DMS114 treated with DMSO at 0.1 percent for 48 hours (cell line): ENCODE measurements around the gene SRGAP3.

Experiments used
- DNase-seq: peaks from one replicate; lab custom pipeline; 2025; ENCODE audit not compliant: unreplicated experiment; lab: John Stamatoyannopoulos, UW

The SRGAP3 gene

DNA sequence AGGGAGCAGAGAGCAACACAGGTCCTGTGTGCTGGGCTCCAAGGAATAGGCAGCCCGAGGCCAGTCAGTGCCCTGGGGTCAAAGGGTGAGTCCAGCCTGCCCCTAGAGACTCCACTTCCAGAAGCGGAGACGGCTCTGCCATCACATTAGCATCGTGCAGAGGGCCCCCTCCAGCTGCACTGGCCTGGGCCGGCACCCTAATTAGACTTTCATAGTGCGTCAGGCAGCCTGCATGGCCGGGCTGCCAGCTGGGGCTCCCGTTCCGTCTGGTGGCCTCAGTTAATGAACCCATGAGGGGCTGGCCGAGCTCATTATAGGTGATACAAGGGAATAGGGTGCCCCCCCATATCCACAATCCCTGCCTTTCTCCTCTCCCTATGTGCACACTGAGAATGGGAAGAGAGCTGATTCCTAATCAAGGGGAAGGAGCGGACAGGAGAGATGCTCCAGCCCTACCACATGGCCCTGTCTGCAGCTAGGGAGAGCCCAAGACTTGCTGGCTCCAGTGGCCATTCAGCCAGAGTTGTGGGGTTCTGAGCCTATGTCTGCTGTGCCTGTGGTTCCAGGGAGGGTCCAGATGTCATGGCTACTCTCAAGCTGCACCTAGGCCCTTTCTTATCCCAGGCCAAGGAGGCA is 128.0 kb downstream of the SRGAP3 start:
- no peak for DNase-seq

DNA sequence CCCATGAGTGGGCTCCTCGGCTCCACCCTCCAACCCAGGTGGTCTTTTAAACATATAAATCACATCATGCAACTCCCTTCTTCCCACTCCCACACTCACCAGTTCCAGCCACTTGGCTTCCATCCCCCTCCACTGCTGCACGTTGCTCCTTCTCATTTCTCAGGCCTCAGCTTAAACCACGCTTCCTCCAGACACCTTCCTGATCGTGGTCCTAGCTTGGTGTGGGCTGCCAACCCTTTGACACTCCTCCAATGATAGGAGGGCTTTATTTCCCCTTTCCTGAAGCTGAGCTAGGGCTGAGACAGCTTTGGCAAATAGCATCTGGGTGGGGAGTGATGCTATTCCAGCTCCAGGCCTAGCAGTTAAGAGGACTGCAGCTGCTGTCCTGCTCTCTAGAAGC is 130.1 kb downstream of the SRGAP3 start:
- DNase-seq, result no peak

DNA sequence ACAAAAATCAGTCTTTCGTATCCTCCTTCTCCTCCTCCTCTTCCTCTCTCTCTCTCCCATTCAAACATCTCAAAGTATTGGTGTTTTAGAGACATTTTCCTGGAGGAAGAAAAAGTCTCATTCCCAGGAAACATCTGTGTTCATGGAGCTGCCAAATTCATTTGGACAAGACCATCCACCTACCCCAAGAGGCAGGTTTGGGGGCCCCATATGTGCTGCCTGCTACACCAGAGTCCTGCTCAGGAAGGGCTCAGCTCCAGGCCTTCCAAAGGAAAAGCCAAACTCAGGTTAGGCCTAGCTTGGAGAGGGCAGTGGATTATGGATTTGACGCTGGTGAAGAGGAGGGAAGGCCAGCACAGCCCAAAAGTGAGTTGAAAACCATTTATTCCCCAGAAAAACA is 131.2 kb downstream of the SRGAP3 start:
- DNase-seq, result no peak

- DNase-seq, result no peak
Observed at GRCh38 chr3:9117220-9117619, 132.2 kb downstream of the SRGAP3 start.

- no peak for DNase-seq
Observed at GRCh38 chr3:9116336-9116735, 133.1 kb downstream of the SRGAP3 start.

GRCh38 chr3:9115336-9115735 is 134.1 kb downstream of the SRGAP3 start:
- DNase-seq, result no peak

DNA sequence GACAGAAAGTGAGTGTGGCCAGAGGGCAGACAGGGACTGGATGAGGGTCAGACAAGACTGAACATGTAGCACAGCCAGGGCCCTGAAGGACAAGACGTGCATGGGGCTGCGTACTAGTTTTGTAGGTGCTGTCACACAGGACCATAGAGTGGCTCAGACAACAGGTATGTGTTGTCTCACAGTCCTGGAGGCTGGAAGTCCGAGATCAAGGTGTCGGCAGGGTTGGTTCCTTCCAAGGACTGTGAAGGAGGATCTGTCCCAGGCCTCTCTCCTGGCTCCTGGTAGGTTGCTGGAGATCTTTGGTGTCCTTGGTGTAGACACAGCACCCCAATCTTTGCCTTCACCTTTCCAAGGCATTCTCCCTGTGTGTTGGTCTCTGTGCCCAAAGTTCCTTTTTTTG is 136.4 kb downstream of the SRGAP3 start:
- DNase-seq, result no peak

GRCh38 chr3:9111866-9112265 is 137.6 kb downstream of the SRGAP3 start:
- DNase-seq, result no peak

- no peak for DNase-seq
Observed at GRCh38 chr3:9111417-9111816, 138.0 kb downstream of the SRGAP3 start.

GRCh38 chr3:9110802-9111201 is 138.6 kb downstream of the SRGAP3 start:
- DNase-seq, result no peak

GRCh38 chr3:9110316-9110715 is 139.1 kb downstream of the SRGAP3 start:
- DNase-seq, result no peak

GRCh38 chr3:9109568-9109914 is 139.9 kb downstream of the SRGAP3 start:
- no peak for DNase-seq

GRCh38 chr3:9108876-9109567 is 140.4 kb downstream of the SRGAP3 start:
- DNase-seq, result no peak

DNA sequence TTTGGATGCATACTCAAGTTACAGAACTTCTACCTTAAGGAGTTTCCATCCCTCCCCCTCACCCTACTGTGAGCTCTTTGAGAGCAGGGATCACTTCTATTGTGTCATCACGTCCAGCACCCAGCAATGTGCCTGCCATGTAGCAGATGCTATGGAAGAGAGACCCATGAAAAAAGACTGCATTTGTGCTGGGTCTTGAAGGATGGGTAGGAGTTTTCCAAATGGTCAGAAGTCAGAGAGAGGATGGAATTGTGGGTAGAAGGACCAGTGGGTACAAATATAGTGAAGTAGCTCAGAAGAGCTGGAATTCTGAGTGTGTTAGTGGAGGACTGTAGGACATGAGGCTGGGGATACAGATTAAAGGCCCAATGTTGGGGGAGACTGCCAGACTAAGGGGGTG is 141.7 kb downstream of the SRGAP3 start:
- DNase-seq, result no peak

DNA sequence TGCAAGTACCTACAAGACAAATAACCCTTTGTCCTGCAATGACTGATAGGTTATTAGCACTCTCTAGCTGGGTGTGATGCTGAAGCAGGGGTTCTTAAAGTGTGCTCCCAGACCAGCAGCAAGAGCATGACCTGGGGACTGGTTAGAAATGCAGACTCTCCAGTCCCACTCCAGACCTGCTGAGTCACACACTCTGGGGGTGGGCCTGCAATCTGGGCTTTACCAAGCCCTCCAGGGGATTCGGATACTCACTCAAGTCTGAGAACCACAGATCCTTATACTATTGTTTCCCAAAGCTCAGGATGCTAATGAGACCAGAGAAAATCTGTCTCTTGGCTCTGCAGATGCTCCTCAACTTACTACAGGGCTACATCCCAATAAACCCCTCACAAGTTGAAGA is 144.0 kb downstream of the SRGAP3 start:
- no peak for DNase-seq

GRCh38 chr3:9104121-9104520 is 145.3 kb downstream of the SRGAP3 start:
- DNase-seq, result no peak

DNA sequence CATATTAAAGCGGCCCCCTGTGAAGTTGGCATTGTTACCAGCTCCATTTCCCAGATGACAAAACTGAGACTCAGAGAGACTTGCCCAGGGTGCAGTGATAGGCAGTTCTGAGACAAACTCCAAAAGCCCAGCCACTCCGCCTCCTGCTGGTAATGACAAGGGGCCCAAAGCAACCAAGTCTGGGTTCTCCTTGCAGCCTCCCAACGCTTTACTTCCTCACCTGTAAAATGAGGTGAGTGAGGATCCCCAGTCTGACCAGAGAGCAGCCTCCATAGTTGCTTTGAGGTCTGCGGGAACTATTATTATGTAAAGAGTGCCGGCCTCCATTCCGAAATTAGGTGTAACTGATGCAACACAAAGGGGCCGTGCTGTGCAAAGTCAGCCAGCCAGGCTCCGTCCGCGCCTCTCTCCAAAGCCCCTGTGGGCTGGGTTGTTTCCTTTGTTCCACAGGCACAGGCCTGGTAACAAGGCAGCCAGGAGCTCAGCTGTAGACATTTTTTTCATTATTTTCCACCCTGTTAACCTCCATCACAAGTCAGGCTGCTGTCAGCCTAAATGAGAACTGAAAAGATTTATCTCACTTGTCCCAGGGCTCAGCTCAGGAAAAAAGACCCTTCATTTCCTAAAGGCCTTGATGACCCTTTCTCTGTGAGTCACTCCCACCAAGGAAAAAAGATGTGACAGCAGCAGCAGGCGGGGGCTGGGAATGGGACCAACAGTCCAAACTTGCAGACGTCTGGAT is 147.0 kb downstream of the SRGAP3 start:
- no peak for DNase-seq

DNA sequence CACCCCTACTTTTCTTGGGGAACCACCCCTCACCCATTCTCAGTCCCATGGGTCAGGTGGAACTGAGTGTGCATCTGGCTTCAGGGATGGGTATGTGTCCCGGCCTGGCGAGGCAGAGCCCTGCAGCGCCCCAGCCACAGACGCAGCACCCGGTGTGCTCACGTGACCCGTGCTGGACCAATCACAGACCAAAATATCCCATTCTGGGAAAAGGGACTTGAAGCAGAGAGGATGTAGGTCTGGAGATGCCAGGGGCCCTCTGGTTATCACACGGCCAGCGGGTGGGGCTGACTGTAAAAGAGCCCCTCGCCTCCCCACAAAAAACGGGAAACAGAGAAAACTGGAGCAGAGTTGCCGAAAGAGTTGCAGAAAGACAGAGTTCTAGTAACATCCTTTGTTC is 148.2 kb downstream of the SRGAP3 start:
- no peak for DNase-seq

- DNase-seq, result no peak
Observed at GRCh38 chr3:9100513-9100894, 148.9 kb downstream of the SRGAP3 start.

DNA sequence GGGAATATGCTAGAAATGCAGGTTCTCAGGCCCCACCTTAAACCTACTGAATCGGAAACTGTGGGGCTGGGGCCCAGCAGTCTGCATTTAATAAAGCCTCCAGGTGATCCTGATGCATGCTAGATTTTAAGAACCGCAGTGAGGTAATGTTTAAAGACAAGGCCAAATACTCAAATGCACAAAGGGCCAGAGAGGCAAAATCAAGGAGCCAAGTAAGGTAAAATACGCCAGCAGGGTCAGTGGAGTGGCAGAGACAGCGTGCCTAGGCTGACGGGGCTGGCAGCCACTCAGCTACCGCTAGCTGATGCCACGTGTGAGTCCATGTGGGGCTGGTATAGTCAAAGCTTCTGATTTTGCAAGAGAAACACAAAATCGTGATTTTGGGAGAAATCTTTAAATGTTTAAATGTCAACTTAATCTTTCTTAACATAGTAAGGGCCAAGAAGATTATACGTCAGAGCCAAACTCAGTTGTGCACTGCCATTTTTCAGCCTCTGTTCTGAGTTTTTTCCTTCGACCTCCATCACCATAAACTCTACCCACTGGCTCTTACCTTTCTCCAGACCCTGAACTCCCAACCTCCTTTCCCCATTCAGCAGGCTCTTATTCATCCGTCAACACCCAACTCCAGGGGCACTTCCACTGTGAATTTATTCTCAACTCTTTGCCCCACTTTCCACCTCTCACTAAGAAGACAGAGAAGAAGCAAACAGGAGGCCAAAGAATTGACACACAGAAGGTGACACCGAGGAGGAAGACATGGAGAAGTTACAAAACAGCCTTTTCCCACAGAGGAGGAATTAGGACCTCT is 149.5 kb downstream of the SRGAP3 start:
- DNase-seq, result no peak
